Keratinocyte (primary cell): ENCODE data around the gene ATAD3A.

ENCODE experiments used
- EZH2 ChIP-seq: IDR thresholded peaks from one replicate; pipeline ENCODE4 v1.6.1; 2012; ENCODE audit warnings: inconsistent platforms, mild to moderate bottlenecking, low read length, moderate library complexity
- TF ChIP-seq, protein P1 (sequence below), 3 experiments: IDR thresholded peaks in 1 of 3; conservative IDR thresholded peaks in 1 of 3; optimal IDR thresholded peaks in 1 of 3; 2 replicates in 2 of 3; 3 replicates in 1 of 3; pipeline versions ENCODE3 to v1.5.1; 2011; ENCODE audit warnings: low read length in 3 of 3, mild to moderate bottlenecking in 3 of 3, moderate library complexity in 2 of 3, control low read depth in 1 of 3, inconsistent platforms in 1 of 3; ENCODE audit not compliant: insufficient read depth in 2 of 3; ENCODE audit errors: extremely low read depth in 1 of 3

DNA sequence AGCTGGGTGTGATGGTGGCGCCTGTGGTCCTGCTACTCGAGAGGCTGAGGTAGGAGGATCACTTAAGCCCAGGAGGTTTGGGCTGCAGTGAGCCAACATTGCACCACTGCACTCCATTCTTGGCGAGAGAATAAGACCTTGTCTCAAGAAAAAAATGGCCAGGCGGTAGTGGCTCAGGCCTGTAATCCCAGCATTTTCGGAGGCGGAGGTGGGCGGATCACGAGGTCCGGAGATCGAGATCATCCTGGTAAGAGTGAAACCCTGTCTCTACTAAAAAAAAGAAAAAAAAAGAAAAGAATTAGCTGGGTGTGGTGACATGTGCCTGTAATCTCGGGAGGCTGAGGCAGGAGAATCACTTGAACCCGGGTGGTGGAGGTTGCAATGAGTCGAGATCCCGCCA lies 29.1 kb upstream of the ATAD3A start:
- TF ChIP-seq, protein P1, sequence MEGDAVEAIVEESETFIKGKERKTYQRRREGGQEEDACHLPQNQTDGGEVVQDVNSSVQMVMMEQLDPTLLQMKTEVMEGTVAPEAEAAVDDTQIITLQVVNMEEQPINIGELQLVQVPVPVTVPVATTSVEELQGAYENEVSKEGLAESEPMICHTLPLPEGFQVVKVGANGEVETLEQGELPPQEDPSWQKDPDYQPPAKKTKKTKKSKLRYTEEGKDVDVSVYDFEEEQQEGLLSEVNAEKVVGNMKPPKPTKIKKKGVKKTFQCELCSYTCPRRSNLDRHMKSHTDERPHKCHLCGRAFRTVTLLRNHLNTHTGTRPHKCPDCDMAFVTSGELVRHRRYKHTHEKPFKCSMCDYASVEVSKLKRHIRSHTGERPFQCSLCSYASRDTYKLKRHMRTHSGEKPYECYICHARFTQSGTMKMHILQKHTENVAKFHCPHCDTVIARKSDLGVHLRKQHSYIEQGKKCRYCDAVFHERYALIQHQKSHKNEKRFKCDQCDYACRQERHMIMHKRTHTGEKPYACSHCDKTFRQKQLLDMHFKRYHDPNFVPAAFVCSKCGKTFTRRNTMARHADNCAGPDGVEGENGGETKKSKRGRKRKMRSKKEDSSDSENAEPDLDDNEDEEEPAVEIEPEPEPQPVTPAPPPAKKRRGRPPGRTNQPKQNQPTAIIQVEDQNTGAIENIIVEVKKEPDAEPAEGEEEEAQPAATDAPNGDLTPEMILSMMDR (optimal IDR thresholded peaks at IDR 0.05 in 1 of 3, IDR thresholded peaks at IDR 0.05 in 1 of 3, conservative IDR thresholded peaks at IDR 0.05 in 1 of 3; ENCODE audit: extremely low read depth in 1 of 3, insufficient read depth in 2 of 3, low read length in 3 of 3), result no peak
- TF ChIP-seq EZH2, result no peak
